Panc1 (cell line): ENCODE measurements around the gene COG7. TPM values are rescaled to one million over a fixed set of nuclear protein-coding genes. Genes with fewer than 3 reads are reported as not detected.

Source experiments
- ATAC-seq: fragments of 200-7000 bp; cut with Tn5 transposase; 2 replicates; pipeline ENCODE4 v1.9.1; 2020; ENCODE audit warnings: mild to moderate bottlenecking, moderate library complexity
- BruUV-seq: library from RNA; stranded (reverse); fragments of 400-500 nt; replicated peaks from 2 replicates; lab custom pipeline; 2021; lab: Mats Ljungman, UMichigan
- CTCF ChIA-PET: fragments of 300-600 bp; sonication (Branson Sonifier 250); formaldehyde crosslinking; loops from one replicate; lab custom pipeline; 2022; ENCODE audit warnings: antibody characterized with exemption; lab: Charles Lee
- POLR2A ChIA-PET: fragments of 300-600 bp; sonication (Branson Sonifier 250); formaldehyde crosslinking; loops from one replicate; lab custom pipeline; 2022; ENCODE audit warnings: antibody characterized with exemption; lab: Charles Lee
- DNase-seq: peaks from one replicate; pipeline ENCODE4 v3.0.0-alpha.2; 2010; ENCODE audit warnings: low read depth, low spot score
- H3K27ac ChIP-seq: 2 replicates; pipeline ENCODE4 v1.5.1; 2011; ENCODE audit warnings: mild to moderate bottlenecking, low read length, inconsistent platforms
- H3K27me3 ChIP-seq: fragments of 200-500 bp; sonication (Bioruptor generic); 2 replicates; pipeline ENCODE4 v1.6.0; 2014; ENCODE audit warnings: low read length, inconsistent platforms; ENCODE audit not compliant: control insufficient read depth, insufficient read depth
- H3K36me3 ChIP-seq: fragments of 200-500 bp; sonication (Bioruptor generic); 2 replicates; pipeline ENCODE4 v1.5.1; 2014; ENCODE audit warnings: inconsistent platforms, mild to moderate bottlenecking, low read length, moderate library complexity; ENCODE audit not compliant: control insufficient read depth, insufficient read depth
- H3K4me1 ChIP-seq: 2 replicates; pipeline ENCODE4 v1.5.1; 2011; ENCODE audit warnings: inconsistent platforms, mild to moderate bottlenecking, low read length, moderate library complexity; ENCODE audit not compliant: control insufficient read depth, insufficient read depth
- H3K4me3 ChIP-seq, 2 experiments: 2 replicates each; pipeline ENCODE4 v1.5.1; 2011 to 2012; ENCODE audit warnings: low read depth in 2 of 2, low read length in 2 of 2, mild to moderate bottlenecking in 2 of 2, inconsistent platforms in 1 of 2, moderate library complexity in 1 of 2
- H3K9me3 ChIP-seq: fragments of 200-500 bp; sonication (Bioruptor generic); 2 replicates; pipeline ENCODE4 v1.5.1; 2014; ENCODE audit warnings: low read depth, mild to moderate bottlenecking, inconsistent platforms, low read length, moderate library complexity; ENCODE audit not compliant: control insufficient read depth, insufficient read depth
- POLR2AphosphoS5 ChIP-seq: IDR thresholded peaks from 2 replicates; pipeline ENCODE4 v1.6.1; 2012; ENCODE audit warnings: mild to moderate bottlenecking, low read depth, low read length, moderate library complexity
- REST ChIP-seq, 2 experiments: IDR thresholded peaks; 2 replicates each; pipeline ENCODE4 v1.6.1; 2011 to 2012; ENCODE audit warnings: low read depth in 2 of 2, control low read depth in 1 of 2, low read length in 1 of 2, mild to moderate bottlenecking in 1 of 2, moderate library complexity in 1 of 2; ENCODE audit not compliant: insufficient read depth in 1 of 2
- SIN3A ChIP-seq: IDR thresholded peaks from 2 replicates; pipeline ENCODE4 v1.6.1; 2012; ENCODE audit warnings: low read depth, mild to moderate bottlenecking, low read length, moderate library complexity, borderline replicate concordance; ENCODE audit not compliant: insufficient read depth
- TCF7L2 ChIP-seq: IDR thresholded peaks from 2 replicates; pipeline ENCODE4 v1.6.1; 2011; ENCODE audit warnings: mild to moderate bottlenecking, low read depth, low read length, inconsistent platforms
- in situ Hi-C: cut with HindIII; loops from 2 replicates; pipeline ENCODE4 v1.10.0; 2016; ENCODE audit warnings: low sequenced_read_pairs, low pct_unique_long_range_greater_than_20kb
- intact Hi-C: fragments of 100-400 bp; cut with micrococcal nuclease; formaldehyde crosslinking; loops from one replicate; pipeline ENCODE4 v1.10.0; 2022; ENCODE audit not compliant: unreplicated experiment
- total RNA-seq: library from RNA; stranded (reverse); gene quantifications from one replicate; pipeline ENCODE4 v1.2.1, GENCODE V29; 2021; ENCODE audit not compliant: unreplicated experiment
- TF ChIP-seq, protein P1 (sequence below): fragments of 450-650 bp; IDR thresholded peaks from 2 replicates; pipeline ENCODE4 v1.5.1; 2017; ENCODE audit warnings: mild to moderate bottlenecking

The COG7 gene
- total RNA-seq, 1 experiment from 2014 or later: 25.3 TPM

DNA sequence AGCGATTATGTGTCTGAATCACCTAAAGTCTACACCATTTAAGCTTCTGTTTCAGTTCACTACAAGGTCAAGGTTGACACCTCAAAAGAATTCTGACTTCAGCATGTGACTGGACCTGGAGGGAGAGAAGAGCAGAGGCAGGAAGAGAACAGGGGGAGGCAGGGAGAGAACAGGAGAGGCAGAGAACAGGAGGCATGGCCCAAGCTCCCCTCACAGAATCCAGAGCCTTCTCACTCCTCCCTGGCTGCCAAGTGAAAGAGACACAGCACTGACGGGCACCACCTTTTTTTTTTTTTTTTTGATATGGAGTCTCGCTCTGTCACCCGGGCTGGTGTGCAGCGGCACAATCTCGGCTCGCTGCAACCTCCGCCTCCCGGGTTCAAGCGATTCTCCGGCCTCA, 45.9 kb upstream of the COG7 start:
- BruUV-seq: no TSS peak
- Histone ChIP-seq H3K4me1 (peaks cover 31% of the 10 kb centered on the region), H3K27ac (no peak overlapping the region), H3K4me3 (no peak overlapping the region), H3K36me3 (no peaks in the 10 kb centered on the region), H3K9me3 (no peaks in the 10 kb centered on the region), H3K27me3 (no peaks in the 10 kb centered on the region)
- TF ChIP-seq TCF7L2: no peak
- TF ChIP-seq, protein P1, sequence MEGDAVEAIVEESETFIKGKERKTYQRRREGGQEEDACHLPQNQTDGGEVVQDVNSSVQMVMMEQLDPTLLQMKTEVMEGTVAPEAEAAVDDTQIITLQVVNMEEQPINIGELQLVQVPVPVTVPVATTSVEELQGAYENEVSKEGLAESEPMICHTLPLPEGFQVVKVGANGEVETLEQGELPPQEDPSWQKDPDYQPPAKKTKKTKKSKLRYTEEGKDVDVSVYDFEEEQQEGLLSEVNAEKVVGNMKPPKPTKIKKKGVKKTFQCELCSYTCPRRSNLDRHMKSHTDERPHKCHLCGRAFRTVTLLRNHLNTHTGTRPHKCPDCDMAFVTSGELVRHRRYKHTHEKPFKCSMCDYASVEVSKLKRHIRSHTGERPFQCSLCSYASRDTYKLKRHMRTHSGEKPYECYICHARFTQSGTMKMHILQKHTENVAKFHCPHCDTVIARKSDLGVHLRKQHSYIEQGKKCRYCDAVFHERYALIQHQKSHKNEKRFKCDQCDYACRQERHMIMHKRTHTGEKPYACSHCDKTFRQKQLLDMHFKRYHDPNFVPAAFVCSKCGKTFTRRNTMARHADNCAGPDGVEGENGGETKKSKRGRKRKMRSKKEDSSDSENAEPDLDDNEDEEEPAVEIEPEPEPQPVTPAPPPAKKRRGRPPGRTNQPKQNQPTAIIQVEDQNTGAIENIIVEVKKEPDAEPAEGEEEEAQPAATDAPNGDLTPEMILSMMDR: no peak
- no peak for TF ChIP-seq SIN3A
- TF ChIP-seq POLR2AphosphoS5: no peak
- TF ChIP-seq REST (IDR thresholded peaks at IDR 0.05; ENCODE audit: insufficient read depth in 1 of 2, low read depth in 2 of 2, low read length in 1 of 2): no peak
- in situ Hi-C loops (no loop called here), intact Hi-C loops (no loop called here)
- CTCF ChIA-PET: interaction anchor here (0.6 kb wide), 1 partner anchor 112 kb away, joined by 3 read pairs; no protein-coding TSS in a partner anchor
- ATAC-seq (no peak), DNase-seq (no peak)
- POLR2A ChIA-PET: no interaction called here

DNA sequence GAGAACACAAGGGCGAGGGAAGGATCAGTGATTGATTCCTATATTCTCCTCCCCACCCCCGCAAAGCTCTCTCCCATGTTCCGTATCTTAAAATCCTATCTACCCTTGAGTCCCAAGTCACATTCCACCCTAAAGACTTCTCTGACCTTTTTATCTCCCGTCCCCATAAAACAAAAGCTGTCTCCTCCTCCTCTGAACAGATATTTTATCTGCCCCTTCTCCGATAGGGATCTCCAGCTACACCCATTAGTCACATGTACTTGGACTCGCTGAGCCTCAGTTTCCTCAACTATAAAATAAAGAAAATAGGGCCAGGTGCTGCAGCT, 44.5 kb upstream of the COG7 start:
- Histone ChIP-seq H3K27me3 (no peaks in the 10 kb centered on the region), H3K4me3 (no peak overlapping the region), H3K9me3 (no peaks in the 10 kb centered on the region), H3K36me3 (no peaks in the 10 kb centered on the region; the same call in 1 of the 2 replicates), H3K4me1 (peaks cover 20% of the 10 kb centered on the region), H3K27ac (no peak overlapping the region)
- TF ChIP-seq SIN3A (no peak), TCF7L2 (no peak), POLR2AphosphoS5 (no peak), REST (IDR thresholded peaks at IDR 0.05; ENCODE audit: insufficient read depth in 1 of 2, low read depth in 2 of 2, low read length in 1 of 2) (no peak)
- TF ChIP-seq, protein P1: no peak
- no TSS peak for BruUV-seq
- in situ Hi-C loops (no loop called here), intact Hi-C loops (no loop called here)
- CTCF ChIA-PET: no interaction called here
- POLR2A ChIA-PET: no interaction called here
- DNase-seq (no peak), ATAC-seq (no peak)
